SK-N-SH treated with all-trans-retinoic acid at 6 μM for 48 hours (cell line): ENCODE data around the gene SYNE1.

Source experiments
- CREB5 ChIP-seq: fragments of 250-450 bp; sonication (Bioruptor Pico); IDR thresholded peaks from 2 replicates; pipeline ENCODE4 v1.5.1; 2020; ENCODE audit warnings: low read depth, mild to moderate bottlenecking, moderate library complexity
- CSDC2 ChIP-seq: fragments of 250-450 bp; sonication (Bioruptor Pico); IDR thresholded peaks from 2 replicates; pipeline ENCODE4 v1.5.0; 2020; ENCODE audit warnings: mild to moderate bottlenecking, moderate library complexity
- CSRNP3 ChIP-seq: fragments of 250-450 bp; sonication (Bioruptor Pico); IDR thresholded peaks from 2 replicates; pipeline ENCODE4 v1.5.1; 2021; ENCODE audit warnings: mild to moderate bottlenecking, moderate library complexity
- GLIS3 ChIP-seq: fragments of 250-450 bp; sonication (Bioruptor Pico); IDR thresholded peaks from 2 replicates; pipeline ENCODE4 v1.5.0; 2020; ENCODE audit warnings: mild to moderate bottlenecking, moderate library complexity
- ISL1 ChIP-seq: fragments of 250-450 bp; sonication (Bioruptor Pico); IDR thresholded peaks from 2 replicates; pipeline ENCODE4 v2.1.2; 2022; ENCODE audit warnings: mild to moderate bottlenecking, moderate library complexity
- PPARA ChIP-seq: fragments of 250-450 bp; sonication (Bioruptor Pico); IDR thresholded peaks from 2 replicates; pipeline ENCODE4 v1.5.0; 2020; ENCODE audit warnings: mild to moderate bottlenecking, borderline replicate concordance
- RARB ChIP-seq: fragments of 250-450 bp; sonication (Bioruptor Pico); IDR thresholded peaks from 2 replicates; pipeline ENCODE4 v1.8.0; 2021; ENCODE audit warnings: mild to moderate bottlenecking, moderate library complexity
- TSHZ2 ChIP-seq: fragments of 250-450 bp; sonication (Bioruptor Pico); IDR thresholded peaks from 2 replicates; pipeline ENCODE4 v1.5.0; 2020; ENCODE audit warnings: mild to moderate bottlenecking, moderate library complexity
- ZFP3 ChIP-seq: fragments of 250-450 bp; sonication (Bioruptor Pico); IDR thresholded peaks from 2 replicates; pipeline ENCODE4 v1.5.0; 2020; ENCODE audit warnings: mild to moderate bottlenecking, moderate library complexity
- ZFP30 ChIP-seq: fragments of 450-650 bp; formaldehyde crosslinking; IDR thresholded peaks from 2 replicates; pipeline ENCODE4 v1.5.0; 2022; ENCODE audit warnings: mild to moderate bottlenecking, moderate library complexity
- ZNF565 ChIP-seq: fragments of 450-650 bp; formaldehyde crosslinking; conservative IDR thresholded peaks from 2 replicates; pipeline ENCODE4 v1.5.0; 2020; ENCODE audit warnings: low read depth, mild to moderate bottlenecking, moderate library complexity
- ZNF8 ChIP-seq: fragments of 450-650 bp; formaldehyde crosslinking; IDR thresholded peaks from 2 replicates; pipeline ENCODE4 v1.5.0; 2020; ENCODE audit warnings: mild to moderate bottlenecking, moderate library complexity
- TF ChIP-seq, protein P1 (sequence below): fragments of 250-450 bp; sonication (Bioruptor Pico); IDR thresholded peaks from 2 replicates; pipeline ENCODE4 v1.8.0; 2020; ENCODE audit warnings: mild to moderate bottlenecking, moderate library complexity, borderline replicate concordance

- TF ChIP-seq CSRNP3 (CRISPR knock-in tag) (no peak), CSDC2 (no peak), PPARA (no peak), ZFP30 (no peak), TSHZ2 (CRISPR knock-in tag) (no peak), RARB (CRISPR knock-in tag) (no peak), ZFP3 (no peak), ZNF565 (CRISPR knock-in tag) (no peak), ZNF8 (CRISPR knock-in tag) (no peak), CREB5 (no peak), ISL1 (CRISPR knock-in tag) (no peak), GLIS3 (CRISPR knock-in tag) (no peak)
- TF ChIP-seq, protein P1, sequence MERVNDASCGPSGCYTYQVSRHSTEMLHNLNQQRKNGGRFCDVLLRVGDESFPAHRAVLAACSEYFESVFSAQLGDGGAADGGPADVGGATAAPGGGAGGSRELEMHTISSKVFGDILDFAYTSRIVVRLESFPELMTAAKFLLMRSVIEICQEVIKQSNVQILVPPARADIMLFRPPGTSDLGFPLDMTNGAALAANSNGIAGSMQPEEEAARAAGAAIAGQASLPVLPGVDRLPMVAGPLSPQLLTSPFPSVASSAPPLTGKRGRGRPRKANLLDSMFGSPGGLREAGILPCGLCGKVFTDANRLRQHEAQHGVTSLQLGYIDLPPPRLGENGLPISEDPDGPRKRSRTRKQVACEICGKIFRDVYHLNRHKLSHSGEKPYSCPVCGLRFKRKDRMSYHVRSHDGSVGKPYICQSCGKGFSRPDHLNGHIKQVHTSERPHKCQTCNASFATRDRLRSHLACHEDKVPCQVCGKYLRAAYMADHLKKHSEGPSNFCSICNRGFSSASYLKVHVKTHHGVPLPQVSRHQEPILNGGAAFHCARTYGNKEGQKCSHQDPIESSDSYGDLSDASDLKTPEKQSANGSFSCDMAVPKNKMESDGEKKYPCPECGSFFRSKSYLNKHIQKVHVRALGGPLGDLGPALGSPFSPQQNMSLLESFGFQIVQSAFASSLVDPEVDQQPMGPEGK (CRISPR knock-in tag): no peak
Observed at GRCh38 chr6:152572338-152573088, 64.6 kb downstream of the SYNE1 start.
